ENCODE data around the gene NT5C3B. TPM values are rescaled to one million over a fixed set of nuclear protein-coding genes. Genes with fewer than 3 reads are reported as not detected.

The NT5C3B gene
- total and polyA plus RNA-seq, 12 donors, result 36.2 to 121 (median 50.7) TPM

GRCh38 chr17:41822216-41823140 lies 13.6 kb downstream of the NT5C3B start:
- H3K36me3 ChIP-seq (replicated peaks in 1 of 2), result peaks cover 0 to 23% of the 10 kb centered on the region in 2 donors
- DNase-seq, result no peak
- no peak for TF ChIP-seq POLR2A (IDR thresholded peaks at IDR 0.05)
- TF ChIP-seq CTCF (IDR thresholded peaks at IDR 0.05), result no peak
- no peaks in the 10 kb centered on the region for H3K4me1 ChIP-seq (replicated peaks in 1 of 2)
- H3K27ac ChIP-seq, result no peak overlapping the region
- no peaks in the 10 kb centered on the region for H3K27me3 ChIP-seq
- intact Hi-C loops (cut with DNase I), result no loop called here
- H3K9me3 ChIP-seq (replicated peaks in 1 of 3), result no peaks in the 10 kb centered on the region
- no peak overlapping the region for H3K4me3 ChIP-seq
- WGBS, 4 donors, result 67 to 82% (median 79%) methylated on average over 10 to 12 of the region's 12 CpGs

- no peak for DNase-seq
- Histone ChIP-seq H3K9me3 (replicated peaks in 1 of 3) (no peaks in the 10 kb centered on the region), H3K4me1 (replicated peaks in 1 of 2) (no peaks in the 10 kb centered on the region), H3K27me3 (no peaks in the 10 kb centered on the region), H3K4me3 (no peak overlapping the region), H3K36me3 (replicated peaks in 1 of 2) (peaks cover 0 to 16% of the 10 kb centered on the region in 2 donors), H3K27ac (no peak overlapping the region)
- WGBS, 4 donors, result 85 to 90% (median 87%) methylated on average over 8 to 14 of the region's 14 CpGs
- no peak for TF ChIP-seq CTCF (IDR thresholded peaks at IDR 0.05)
- TF ChIP-seq POLR2A (IDR thresholded peaks at IDR 0.05), result no peak
- intact Hi-C loops (cut with DNase I), result no loop called here
These were observed 14.3 kb downstream of the NT5C3B start for GRCh38 chr17:41821776-41822175.

- H3K4me1 ChIP-seq (replicated peaks in 1 of 2), result peaks cover under 1 to 6% of the 10 kb centered on the region in 2 donors
- WGBS, 4 donors, result 94 to 98% (median 96%) methylated on average over 9 to 20 of the region's 20 CpGs
- no peaks in the 10 kb centered on the region for H3K27me3 ChIP-seq
- no peaks in the 10 kb centered on the region for H3K36me3 ChIP-seq (replicated peaks in 1 of 2)
- TF ChIP-seq CTCF (IDR thresholded peaks at IDR 0.05) (no peak), POLR2A (IDR thresholded peaks at IDR 0.05) (no peak)
- H3K9me3 ChIP-seq (replicated peaks in 1 of 3), result no peaks in the 10 kb centered on the region
- no peak overlapping the region for H3K4me3 ChIP-seq
- intact Hi-C loops (cut with DNase I), result no loop called here
- H3K27ac ChIP-seq, result no peak overlapping the region
- no peak for DNase-seq
These were observed 18.0 kb downstream of the NT5C3B start for GRCh38 chr17:41818024-41818423.

- no peak for DNase-seq
- no peak overlapping the region for H3K4me3 ChIP-seq
- H3K4me1 ChIP-seq (replicated peaks in 1 of 2), result peaks cover 9 to 11% of the 10 kb centered on the region in 2 donors
- no peaks in the 10 kb centered on the region for H3K36me3 ChIP-seq (replicated peaks in 1 of 2)
- no peak for TF ChIP-seq CTCF (IDR thresholded peaks at IDR 0.05)
- TF ChIP-seq POLR2A (IDR thresholded peaks at IDR 0.05), result no peak
- no peaks in the 10 kb centered on the region for H3K9me3 ChIP-seq (replicated peaks in 1 of 3)
- H3K27me3 ChIP-seq, result no peaks in the 10 kb centered on the region
- H3K27ac ChIP-seq, result no peak overlapping the region
- 91 to 94% (median 93%) methylated on average over 11 to 23 of the region's 23 CpGs for WGBS, 4 donors
- intact Hi-C loops (cut with DNase I), result no loop called here
These were observed 19.3 kb downstream of the NT5C3B start for GRCh38 chr17:41816637-41817320.
